GM23338 (cell line): Measurements from ENCODE around the gene RCCD1. TPM values are rescaled to one million over a fixed set of nuclear protein-coding genes. Genes with fewer than 3 reads are reported as not detected.

ENCODE experiments used
- ATAC-seq: fragments of 200-7000 bp; cut with Tn5 transposase; 3 replicates; pipeline ENCODE4 v1.9.1; 2020
- DNase-seq: peaks from one replicate; pipeline ENCODE4 v3.0.0-alpha.2; 2015; ENCODE audit warnings: low spot score
- H2AFZ ChIP-seq: fragments of 200-600 bp; sonication (generic); 2 replicates; pipeline ENCODE4 v1.8.0; 2016; ENCODE audit warnings: antibody characterized with exemption, mild to moderate bottlenecking, moderate library complexity
- H3F3A ChIP-seq: fragments of 200-600 bp; sonication (generic); replicated peaks from 2 replicates; pipeline ENCODE4 v1.8.0; 2017; ENCODE audit warnings: antibody characterized with exemption, mixed run types, low read depth
- H3K27ac ChIP-seq: fragments of 200-600 bp; sonication (generic); 2 replicates; pipeline ENCODE4 v1.6.1; 2016; ENCODE audit warnings: low read depth
- H3K27me3 ChIP-seq: fragments of 200-600 bp; sonication (generic); 2 replicates; pipeline ENCODE4 v1.8.0; 2016; ENCODE audit warnings: mild to moderate bottlenecking, mixed run types, moderate library complexity; ENCODE audit not compliant: insufficient read depth
- H3K36me3 ChIP-seq: fragments of 200-600 bp; sonication (generic); 2 replicates; pipeline ENCODE4 v1.8.0; 2016; ENCODE audit warnings: mild to moderate bottlenecking; ENCODE audit not compliant: insufficient read depth
- H3K4me1 ChIP-seq: fragments of 200-600 bp; sonication (generic); 2 replicates; pipeline ENCODE4 v1.8.0; 2016; ENCODE audit warnings: mild to moderate bottlenecking, moderate library complexity; ENCODE audit not compliant: insufficient read depth
- H3K4me2 ChIP-seq: fragments of 200-600 bp; sonication (generic); 2 replicates; pipeline ENCODE4 v1.7.1; 2017; ENCODE audit warnings: mixed run types
- H3K4me3 ChIP-seq: fragments of 200-600 bp; sonication (generic); 2 replicates; pipeline ENCODE4 v1.6.1; 2016; ENCODE audit warnings: mixed run types
- H3K79me2 ChIP-seq: fragments of 200-600 bp; sonication (generic); replicated peaks from 2 replicates; pipeline ENCODE4 v1.8.0; 2017; ENCODE audit warnings: mild to moderate bottlenecking; ENCODE audit not compliant: insufficient read depth
- H3K9me2 ChIP-seq: fragments of 200-600 bp; sonication (generic); 2 replicates; pipeline ENCODE4 v1.8.0; 2017; ENCODE audit not compliant: insufficient read depth
- H4K20me1 ChIP-seq: fragments of 200-600 bp; sonication (generic); replicated peaks from 2 replicates; pipeline ENCODE4 v1.8.0; 2017; ENCODE audit warnings: mild to moderate bottlenecking; ENCODE audit not compliant: insufficient read depth
- H3K27ac Mint-ChIP-seq: 2 replicates; pipeline ENCODE4 v1.8.0; 2020; ENCODE audit warnings: inconsistent platforms, mild to moderate bottlenecking, moderate library complexity, mixed read lengths
- H3K27me3 Mint-ChIP-seq: 3 replicates; pipeline ENCODE4 v1.8.0; 2022; ENCODE audit warnings: low read depth, mild to moderate bottlenecking, moderate library complexity, mixed read lengths, inconsistent platforms; ENCODE audit not compliant: insufficient read depth, poor library complexity
- H3K36me3 Mint-ChIP-seq: 3 replicates; pipeline ENCODE4 v1.8.0; 2021; ENCODE audit warnings: low read depth, mild to moderate bottlenecking, inconsistent platforms, moderate library complexity, mixed read lengths
- H3K4me1 Mint-ChIP-seq: 3 replicates; pipeline ENCODE4 v1.8.0; 2020; ENCODE audit warnings: mild to moderate bottlenecking, inconsistent platforms, mixed read lengths
- H3K4me3 Mint-ChIP-seq: 3 replicates; pipeline ENCODE4 v1.8.0; 2021; ENCODE audit warnings: moderate library complexity, mild to moderate bottlenecking, inconsistent platforms, mixed read lengths
- H3K9me3 Mint-ChIP-seq: 3 replicates; pipeline ENCODE4 v1.8.0; 2020; ENCODE audit warnings: moderate library complexity, mild to moderate bottlenecking, inconsistent platforms, mixed read lengths
- CREB1 ChIP-seq: fragments of 250-450 bp; sonication (Bioruptor Pico); IDR thresholded peaks from 2 replicates; pipeline ENCODE4 v1.5.0; 2020; ENCODE audit warnings: low read depth, mild to moderate bottlenecking, moderate library complexity
- ETS1 ChIP-seq: IDR thresholded peaks from 2 replicates; pipeline ENCODE4 v1.6.1; 2016; ENCODE audit warnings: antibody characterized with exemption
- EZH2 ChIP-seq: fragments of 200-600 bp; sonication (generic); IDR thresholded peaks from one replicate; pipeline ENCODE4 v1.8.0; 2017; ENCODE audit warnings: antibody characterized with exemption, mild to moderate bottlenecking, low read depth; ENCODE audit not compliant: unreplicated experiment
- EZH2phosphoT487 ChIP-seq: fragments of 200-600 bp; sonication (generic); IDR thresholded peaks from one replicate; pipeline ENCODE4 v1.8.1; 2018; ENCODE audit warnings: antibody characterized with exemption; ENCODE audit not compliant: unreplicated experiment
- JUNB ChIP-seq: IDR thresholded peaks from one replicate; pipeline ENCODE4 v1.6.1; 2016; ENCODE audit warnings: antibody characterized with exemption; ENCODE audit not compliant: unreplicated experiment
- NANOG ChIP-seq: IDR thresholded peaks from 2 replicates; pipeline ENCODE4 v1.6.1; 2016; ENCODE audit warnings: antibody characterized with exemption, borderline replicate concordance
- POLR2AphosphoS5 ChIP-seq: IDR thresholded peaks from 2 replicates; pipeline ENCODE4 v1.6.1; 2016; ENCODE audit warnings: antibody characterized with exemption, low read depth
- STAT1 ChIP-seq: IDR thresholded peaks from one replicate; pipeline ENCODE4 v1.6.1; 2016; ENCODE audit warnings: antibody characterized with exemption; ENCODE audit not compliant: unreplicated experiment
- ZNF114 ChIP-seq: fragments of 250-450 bp; sonication (Bioruptor Pico); IDR thresholded peaks from 2 replicates; pipeline ENCODE4 v1.5.0; 2020; ENCODE audit warnings: mild to moderate bottlenecking, moderate library complexity
- ZNF331 ChIP-seq: fragments of 250-450 bp; sonication (Bioruptor Pico); IDR thresholded peaks from 2 replicates; pipeline ENCODE4 v1.5.0; 2020; ENCODE audit warnings: low read depth, mild to moderate bottlenecking, moderate library complexity
- polyA plus RNA-seq: library from polyadenylated mRNA; unstranded; fragments of >200 nt; fragmentation: Nextera tagmentation; extraction: Ambion mirVana; gene quantifications from 2 replicates; pipeline ENCODE4 v1.2.1, GENCODE V29; 2016
- total RNA-seq: library from RNA; depleted of rRNA; stranded (reverse); fragments of >200 nt; shearing (Covaris generic); gene quantifications from 2 replicates; pipeline ENCODE4 v1.2.3, GENCODE V29; 2014
- TF ChIP-seq, protein P1 (sequence below): IDR thresholded peaks from one replicate; pipeline ENCODE4 v1.6.1; 2018; ENCODE audit warnings: antibody characterized with exemption; ENCODE audit not compliant: unreplicated experiment
- TF ChIP-seq, protein P2 (sequence below), 2 experiments: fragments of 200-600 bp in 1 of 2; sonication (generic) in 1 of 2; conservative IDR thresholded peaks; 2 replicates each; pipeline versions ENCODE4 v1.5.1 to v1.6.1; 2016 to 2017; ENCODE audit warnings: antibody characterized with exemption in 2 of 2, low read depth in 2 of 2, mild to moderate bottlenecking in 2 of 2, moderate library complexity in 1 of 2

Gene RCCD1
- total and polyA plus RNA-seq, 2 experiments from 2014 or later, result 10.8 to 17.1 TPM

GRCh38 chr15:90954712-90955623 is at the start of gene RCCD1 (continued):
- TF ChIP-seq, protein P1, sequence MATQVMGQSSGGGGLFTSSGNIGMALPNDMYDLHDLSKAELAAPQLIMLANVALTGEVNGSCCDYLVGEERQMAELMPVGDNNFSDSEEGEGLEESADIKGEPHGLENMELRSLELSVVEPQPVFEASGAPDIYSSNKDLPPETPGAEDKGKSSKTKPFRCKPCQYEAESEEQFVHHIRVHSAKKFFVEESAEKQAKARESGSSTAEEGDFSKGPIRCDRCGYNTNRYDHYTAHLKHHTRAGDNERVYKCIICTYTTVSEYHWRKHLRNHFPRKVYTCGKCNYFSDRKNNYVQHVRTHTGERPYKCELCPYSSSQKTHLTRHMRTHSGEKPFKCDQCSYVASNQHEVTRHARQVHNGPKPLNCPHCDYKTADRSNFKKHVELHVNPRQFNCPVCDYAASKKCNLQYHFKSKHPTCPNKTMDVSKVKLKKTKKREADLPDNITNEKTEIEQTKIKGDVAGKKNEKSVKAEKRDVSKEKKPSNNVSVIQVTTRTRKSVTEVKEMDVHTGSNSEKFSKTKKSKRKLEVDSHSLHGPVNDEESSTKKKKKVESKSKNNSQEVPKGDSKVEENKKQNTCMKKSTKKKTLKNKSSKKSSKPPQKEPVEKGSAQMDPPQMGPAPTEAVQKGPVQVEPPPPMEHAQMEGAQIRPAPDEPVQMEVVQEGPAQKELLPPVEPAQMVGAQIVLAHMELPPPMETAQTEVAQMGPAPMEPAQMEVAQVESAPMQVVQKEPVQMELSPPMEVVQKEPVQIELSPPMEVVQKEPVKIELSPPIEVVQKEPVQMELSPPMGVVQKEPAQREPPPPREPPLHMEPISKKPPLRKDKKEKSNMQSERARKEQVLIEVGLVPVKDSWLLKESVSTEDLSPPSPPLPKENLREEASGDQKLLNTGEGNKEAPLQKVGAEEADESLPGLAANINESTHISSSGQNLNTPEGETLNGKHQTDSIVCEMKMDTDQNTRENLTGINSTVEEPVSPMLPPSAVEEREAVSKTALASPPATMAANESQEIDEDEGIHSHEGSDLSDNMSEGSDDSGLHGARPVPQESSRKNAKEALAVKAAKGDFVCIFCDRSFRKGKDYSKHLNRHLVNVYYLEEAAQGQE, result no peak

DNA sequence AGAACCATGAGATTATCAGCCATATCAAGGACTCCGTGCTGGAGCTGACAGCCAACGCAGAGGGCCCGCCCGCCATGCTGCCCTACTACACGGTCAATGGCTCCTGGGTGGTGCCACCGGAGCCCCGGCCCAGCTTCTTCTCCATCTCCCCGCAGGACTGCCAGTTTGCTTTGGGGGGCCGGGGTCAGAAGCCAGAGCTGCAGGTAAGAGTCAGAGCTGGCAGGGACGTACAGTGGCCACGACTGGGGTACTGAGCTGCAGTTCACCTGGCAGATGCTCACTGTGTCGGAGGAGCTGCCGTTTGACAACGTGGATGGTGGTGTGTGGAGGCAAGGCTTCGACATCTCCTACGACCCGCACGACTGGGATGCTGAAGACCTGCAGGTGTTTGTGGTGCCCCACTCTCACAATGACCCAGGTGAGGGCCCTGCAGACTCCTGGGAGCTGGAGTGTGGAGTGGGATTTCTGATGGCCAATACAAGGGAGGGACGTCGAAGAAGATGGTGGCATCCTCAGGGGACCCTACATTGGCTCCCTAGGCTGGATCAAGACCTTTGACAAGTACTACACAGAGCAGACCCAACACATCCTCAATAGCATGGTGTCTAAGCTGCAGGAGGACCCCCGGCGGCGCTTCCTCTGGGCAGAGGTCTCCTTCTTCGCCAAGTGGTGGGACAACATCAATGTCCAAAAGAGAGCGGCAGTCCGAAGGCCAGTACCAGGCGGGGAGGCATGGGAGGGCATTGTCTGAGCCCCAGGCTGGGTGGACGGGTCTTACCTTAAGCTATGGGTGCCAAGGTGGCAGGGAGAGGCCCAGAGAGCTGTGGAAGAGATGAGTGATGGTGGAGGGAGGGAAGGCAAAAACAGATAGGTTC is 49.1 kb upstream of the RCCD1 start:
- H3K27ac Mint-ChIP-seq, result no peak overlapping the region
- H3K27me3 Mint-ChIP-seq, result peaks cover 24% of the 10 kb centered on the region
- DNase-seq (no peak), ATAC-seq (no peak)
- peaks cover 15% of the 10 kb centered on the region for H3K4me1 Mint-ChIP-seq
- Histone ChIP-seq H3K4me3 (no peak overlapping the region), H2AFZ (no peak overlapping the region), H3K4me1 (peaks cover 18% of the 10 kb centered on the region), H3K36me3 (no peaks in the 10 kb centered on the region), H3K27ac (no peak overlapping the region), H3K27me3 (peaks cover 24% of the 10 kb centered on the region), H3K79me2 (no peaks in the 10 kb centered on the region), H3K4me2 (no peak overlapping the region), H3F3A (peaks cover 15% of the 10 kb centered on the region), H3K9me2 (no peaks in the 10 kb centered on the region), H4K20me1 (no peaks in the 10 kb centered on the region)
- no peak overlapping the region for H3K4me3 Mint-ChIP-seq
- no peaks in the 10 kb centered on the region; the same call in 2 of the 3 replicates for H3K9me3 Mint-ChIP-seq
- H3K36me3 Mint-ChIP-seq, result peaks cover 11% of the 10 kb centered on the region
- TF ChIP-seq POLR2AphosphoS5, result no peak
- TF ChIP-seq ZNF331, result no peak
- no peak for TF ChIP-seq NANOG
- TF ChIP-seq ETS1, result no peak
- TF ChIP-seq, protein P1, result no peak
- no peak for TF ChIP-seq EZH2phosphoT487
- TF ChIP-seq, protein P2, sequence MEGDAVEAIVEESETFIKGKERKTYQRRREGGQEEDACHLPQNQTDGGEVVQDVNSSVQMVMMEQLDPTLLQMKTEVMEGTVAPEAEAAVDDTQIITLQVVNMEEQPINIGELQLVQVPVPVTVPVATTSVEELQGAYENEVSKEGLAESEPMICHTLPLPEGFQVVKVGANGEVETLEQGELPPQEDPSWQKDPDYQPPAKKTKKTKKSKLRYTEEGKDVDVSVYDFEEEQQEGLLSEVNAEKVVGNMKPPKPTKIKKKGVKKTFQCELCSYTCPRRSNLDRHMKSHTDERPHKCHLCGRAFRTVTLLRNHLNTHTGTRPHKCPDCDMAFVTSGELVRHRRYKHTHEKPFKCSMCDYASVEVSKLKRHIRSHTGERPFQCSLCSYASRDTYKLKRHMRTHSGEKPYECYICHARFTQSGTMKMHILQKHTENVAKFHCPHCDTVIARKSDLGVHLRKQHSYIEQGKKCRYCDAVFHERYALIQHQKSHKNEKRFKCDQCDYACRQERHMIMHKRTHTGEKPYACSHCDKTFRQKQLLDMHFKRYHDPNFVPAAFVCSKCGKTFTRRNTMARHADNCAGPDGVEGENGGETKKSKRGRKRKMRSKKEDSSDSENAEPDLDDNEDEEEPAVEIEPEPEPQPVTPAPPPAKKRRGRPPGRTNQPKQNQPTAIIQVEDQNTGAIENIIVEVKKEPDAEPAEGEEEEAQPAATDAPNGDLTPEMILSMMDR (conservative IDR thresholded peaks at IDR 0.05; ENCODE audit: low read depth in 2 of 2), result no peak
- TF ChIP-seq ZNF114, result no peak
- TF ChIP-seq EZH2, result no peak
- no peak for TF ChIP-seq STAT1
- no peak for TF ChIP-seq JUNB
- no peak for TF ChIP-seq CREB1 (CRISPR knock-in tag)
